Ovary (tissue), 3 donors: ENCODE measurements around the gene MATN4.

Experiments
- CTCF ChIP-seq, 3 donors: fragments of 450-650 bp in 2 of 3; fragments of 200-600 bp in 1 of 3; IDR thresholded peaks; one replicate each; pipeline versions ENCODE4 v1.5.1 to v1.8.0; 2016 to 2022; ENCODE audit warnings: antibody characterized with exemption in 3 of 3, mild to moderate bottlenecking in 1 of 3
- POLR2A ChIP-seq: fragments of 450-650 bp; IDR thresholded peaks from one replicate; pipeline ENCODE4 v1.6.1; 2017; ENCODE audit warnings: antibody characterized with exemption, mild to moderate bottlenecking, moderate library complexity
- donor health status: DM: no; HTN: no; CAD: no.

GRCh38 chr20:45316150-45317080 lies 8.3 kb upstream of the MATN4 start:
- no peak for TF ChIP-seq CTCF (IDR thresholded peaks at IDR 0.05)
- no peak for TF ChIP-seq POLR2A
